GM19043 (cell line): ENCODE measurements around the gene SLC25A26.
"Not testable (repeated sequence)": the region's sequence is repeated elsewhere in the genome, so short reads cannot be mapped to it uniquely, and the experiment has no call there.

Experiments used
- ATAC-seq: cut with Tn5 transposase; IDR thresholded peaks from one replicate; pipeline ENCODE4 v1.9.1; 2021; ENCODE audit warnings: low read depth; ENCODE audit not compliant: unreplicated experiment

SLC25A26 gene

GRCh38 chr3:66267031-66267430, 46.2 kb downstream of the SLC25A26 start:
- peak; percentile 85 for ATAC-seq

GRCh38 chr3:66267906-66268305, 47.1 kb downstream of the SLC25A26 start:
- ATAC-seq: no peak

GRCh38 chr3:66268864-66269263, 48.1 kb downstream of the SLC25A26 start:
- no peak for ATAC-seq

DNA sequence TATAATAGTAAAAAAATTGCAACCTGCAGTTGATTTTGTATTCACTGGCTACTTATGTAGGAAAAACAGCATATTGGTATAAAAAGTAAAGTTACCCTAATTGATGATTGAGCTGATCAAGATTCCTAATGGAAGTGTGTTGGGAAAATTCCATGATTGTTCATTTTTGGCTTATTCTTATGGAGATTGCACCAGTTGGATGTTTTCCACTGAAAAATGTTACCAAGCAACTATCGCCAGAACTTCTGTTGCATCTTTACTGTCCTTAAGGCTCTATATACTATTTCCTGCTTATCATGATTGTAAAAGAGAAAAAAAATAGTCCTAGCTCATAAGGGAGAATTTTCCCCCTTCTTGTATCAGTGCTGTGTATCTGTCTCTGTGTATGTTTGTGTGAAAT, 48.6 kb downstream of the SLC25A26 start:
- no peak for ATAC-seq

- no peak for ATAC-seq
Observed at GRCh38 chr3:66270288-66270687, 49.5 kb downstream of the SLC25A26 start.

GRCh38 chr3:66270701-66271100, 49.9 kb downstream of the SLC25A26 start:
- no peak for ATAC-seq

- ATAC-seq: no peak
Observed at GRCh38 chr3:66271231-66271630, 50.4 kb downstream of the SLC25A26 start.

GRCh38 chr3:66272016-66272415, 51.2 kb downstream of the SLC25A26 start:
- no peak for ATAC-seq

GRCh38 chr3:66274837-66275236, 54.0 kb downstream of the SLC25A26 start:
- ATAC-seq: not testable (repeated sequence)

DNA sequence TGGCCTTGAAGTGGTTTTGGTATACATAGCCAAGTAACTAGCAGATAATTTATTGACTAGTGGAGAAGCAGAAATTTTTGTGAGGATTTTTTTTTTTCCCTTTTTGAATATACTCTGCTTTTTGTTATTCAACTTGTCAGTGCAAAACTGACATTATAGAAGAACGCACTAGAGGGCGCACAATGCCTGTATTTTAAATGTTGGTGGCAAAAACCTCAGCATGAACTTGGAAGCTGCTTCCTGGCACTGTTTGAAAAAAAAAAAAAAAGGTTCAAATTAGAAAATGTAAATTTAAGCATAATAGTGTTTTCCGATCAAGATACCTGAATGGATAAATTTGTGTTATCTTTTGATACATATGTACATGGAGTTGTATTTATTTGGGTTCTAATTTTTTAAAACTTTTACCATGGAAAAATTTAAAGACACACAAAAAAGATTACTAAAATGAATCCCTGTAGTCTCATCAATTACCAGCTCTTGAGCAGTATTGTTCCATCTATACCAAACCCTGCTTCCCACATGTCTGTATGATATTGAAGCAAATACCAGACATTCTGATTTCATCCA, 56.0 kb downstream of the SLC25A26 start:
- ATAC-seq: no peak

- ATAC-seq: no peak
Observed at GRCh38 chr3:66279168-66279567, 58.4 kb downstream of the SLC25A26 start.

DNA sequence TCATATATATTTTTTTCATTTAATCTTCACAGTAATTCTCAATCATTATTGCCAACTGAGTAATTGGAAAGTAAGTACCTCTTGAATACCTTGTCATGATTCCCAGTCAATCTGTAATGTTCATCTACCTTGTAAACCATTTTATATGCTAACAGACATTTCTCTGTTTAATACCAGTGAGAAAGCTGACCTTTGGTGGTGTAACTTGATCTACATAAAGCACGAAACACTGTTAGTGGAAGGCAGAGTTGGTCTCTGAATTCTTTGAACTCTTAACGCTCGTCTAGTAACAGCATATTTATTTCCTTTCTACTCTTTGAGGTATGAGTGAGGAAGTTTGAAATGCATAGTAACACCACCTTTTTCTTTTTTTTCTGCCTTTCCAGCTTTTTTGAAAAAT, 59.5 kb downstream of the SLC25A26 start:
- ATAC-seq: no peak

GRCh38 chr3:66291922-66292321, 71.1 kb downstream of the SLC25A26 start:
- not testable (repeated sequence) for ATAC-seq

GRCh38 chr3:66297260-66297873, 76.6 kb downstream of the SLC25A26 start:
- no peak for ATAC-seq

GRCh38 chr3:66297900-66298299, 77.1 kb downstream of the SLC25A26 start:
- no peak for ATAC-seq

DNA sequence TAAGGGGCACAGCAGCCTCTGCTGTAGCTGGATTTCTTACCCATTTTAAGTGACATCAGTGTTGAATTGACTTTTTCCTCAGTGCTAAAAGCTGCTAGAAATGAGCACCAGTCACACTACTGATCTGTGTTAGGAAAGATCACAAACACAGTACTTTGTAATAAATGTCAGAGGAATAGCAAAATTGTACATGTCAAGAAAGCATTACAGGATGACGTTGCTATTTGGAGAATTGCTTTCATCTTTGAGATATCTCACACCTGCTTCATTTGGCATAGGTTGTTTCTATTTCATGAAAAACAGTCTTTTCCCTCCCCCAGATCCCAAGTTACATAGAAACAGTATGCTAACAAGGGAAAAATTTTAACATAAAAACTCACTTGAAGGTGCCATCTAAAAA, 77.8 kb downstream of the SLC25A26 start:
- ATAC-seq: no peak

- ATAC-seq: not testable (repeated sequence)
Observed at GRCh38 chr3:66299085-66299484, 78.3 kb downstream of the SLC25A26 start.

- no peak for ATAC-seq
Observed at GRCh38 chr3:66299891-66300290, 79.1 kb downstream of the SLC25A26 start.

- ATAC-seq: peak; percentile 49
Observed at GRCh38 chr3:66302288-66302687, 81.5 kb downstream of the SLC25A26 start.

- peak; percentile 71 for ATAC-seq
Observed at GRCh38 chr3:66303491-66303901, 82.7 kb downstream of the SLC25A26 start.

GRCh38 chr3:66304293-66304692, 83.5 kb downstream of the SLC25A26 start:
- ATAC-seq: peak; percentile 31

- not testable (repeated sequence) for ATAC-seq
Observed at GRCh38 chr3:66306086-66306485, 85.3 kb downstream of the SLC25A26 start.
